A673 (cell line): ENCODE data around the gene LIMCH1.
A peak's percentile ranks its signal among the peaks of the same experiment; 100 is the strongest.

Experiments
- EZH2 ChIP-seq: fragments of 200-600 bp; sonication (generic); IDR thresholded peaks from 2 replicates; pipeline ENCODE4 v1.6.1; 2017; ENCODE audit warnings: borderline replicate concordance, low read depth, mild to moderate bottlenecking, mixed read lengths, antibody characterized with exemption, low read length; ENCODE audit not compliant: poor library complexity, severe bottlenecking
- TF ChIP-seq, protein P1 (sequence below): fragments of 300-800, 200-600 bp; sonication (generic); conservative IDR thresholded peaks from 2 replicates; pipeline ENCODE4 v1.5.1; 2017; ENCODE audit warnings: low read depth, mild to moderate bottlenecking, antibody characterized with exemption, low read length, moderate library complexity, mixed read lengths

DNA sequence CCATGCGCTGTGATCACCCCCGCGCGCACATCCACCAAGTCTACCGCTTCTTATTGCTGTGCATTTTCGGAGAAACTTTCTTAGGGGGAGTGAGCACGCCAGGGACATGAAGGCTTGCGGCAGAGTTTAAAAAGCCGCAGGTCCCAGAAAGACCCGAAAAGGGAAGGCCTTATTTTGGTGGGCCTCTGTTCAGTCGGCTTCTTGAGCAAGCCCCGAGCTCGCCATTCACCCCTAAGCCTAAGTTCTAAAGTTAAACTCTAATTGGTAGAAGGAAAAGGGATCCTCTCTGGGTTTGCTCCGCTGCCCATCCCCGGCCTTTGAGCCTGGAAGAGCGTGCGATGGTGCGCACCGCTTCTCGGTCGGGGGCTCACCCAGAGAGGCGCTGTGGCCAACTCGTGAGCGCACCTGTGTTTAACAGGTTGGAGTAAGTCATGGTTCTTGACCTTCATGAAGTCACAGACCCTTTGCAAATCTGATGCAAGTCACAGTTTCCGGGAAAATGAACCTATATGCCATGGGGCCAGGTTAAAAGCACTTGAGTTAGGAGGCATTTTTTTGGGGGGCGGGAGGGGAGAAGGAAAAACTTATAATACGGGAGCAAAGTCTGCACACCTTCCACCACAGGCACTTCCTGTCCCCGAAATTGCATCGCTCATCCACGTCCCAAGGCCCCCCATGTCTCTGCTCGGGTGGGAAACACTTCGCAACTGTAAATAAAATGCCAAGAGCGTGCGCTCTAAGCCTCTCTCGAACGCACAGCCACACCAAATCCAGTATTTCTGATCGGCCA lies 208.7 kb downstream of the LIMCH1 start:
- TF ChIP-seq, protein P1, sequence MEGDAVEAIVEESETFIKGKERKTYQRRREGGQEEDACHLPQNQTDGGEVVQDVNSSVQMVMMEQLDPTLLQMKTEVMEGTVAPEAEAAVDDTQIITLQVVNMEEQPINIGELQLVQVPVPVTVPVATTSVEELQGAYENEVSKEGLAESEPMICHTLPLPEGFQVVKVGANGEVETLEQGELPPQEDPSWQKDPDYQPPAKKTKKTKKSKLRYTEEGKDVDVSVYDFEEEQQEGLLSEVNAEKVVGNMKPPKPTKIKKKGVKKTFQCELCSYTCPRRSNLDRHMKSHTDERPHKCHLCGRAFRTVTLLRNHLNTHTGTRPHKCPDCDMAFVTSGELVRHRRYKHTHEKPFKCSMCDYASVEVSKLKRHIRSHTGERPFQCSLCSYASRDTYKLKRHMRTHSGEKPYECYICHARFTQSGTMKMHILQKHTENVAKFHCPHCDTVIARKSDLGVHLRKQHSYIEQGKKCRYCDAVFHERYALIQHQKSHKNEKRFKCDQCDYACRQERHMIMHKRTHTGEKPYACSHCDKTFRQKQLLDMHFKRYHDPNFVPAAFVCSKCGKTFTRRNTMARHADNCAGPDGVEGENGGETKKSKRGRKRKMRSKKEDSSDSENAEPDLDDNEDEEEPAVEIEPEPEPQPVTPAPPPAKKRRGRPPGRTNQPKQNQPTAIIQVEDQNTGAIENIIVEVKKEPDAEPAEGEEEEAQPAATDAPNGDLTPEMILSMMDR = no peak
- TF ChIP-seq EZH2 = peak; percentile 66
